Adipocyte (in vitro differentiated cells): ENCODE data around the gene ABCB1.
"Not testable (repeated sequence)": the region's sequence is repeated elsewhere in the genome, so short reads cannot be mapped to it uniquely, and the experiment has no call there.

Experiments
- DNase-seq: peaks from one replicate; pipeline ENCODE4 v3.0.0-alpha.2; 2015; ENCODE audit warnings: low read depth
- H3K27me3 ChIP-seq: replicated peaks from 2 replicates; pipeline ENCODE4 v1.7.0; 2013; ENCODE audit warnings: mild to moderate bottlenecking, low read length, moderate library complexity; ENCODE audit not compliant: control insufficient read depth, insufficient read depth
- H3K36me3 ChIP-seq: 2 replicates; pipeline ENCODE4 v1.7.0; 2013; ENCODE audit warnings: low read length, mild to moderate bottlenecking, moderate library complexity; ENCODE audit not compliant: control insufficient read depth, insufficient read depth, severe bottlenecking
- H3K4me1 ChIP-seq: 2 replicates; pipeline ENCODE4 v1.7.0; 2013; ENCODE audit warnings: mild to moderate bottlenecking, low read length, moderate library complexity; ENCODE audit not compliant: control insufficient read depth, insufficient read depth
- H3K4me3 ChIP-seq: 2 replicates; pipeline ENCODE4 v1.7.0; 2013; ENCODE audit warnings: mild to moderate bottlenecking, low read length, moderate library complexity
- H3K9ac ChIP-seq: 2 replicates; pipeline ENCODE4 v1.7.0; 2013; ENCODE audit warnings: mild to moderate bottlenecking, low read length, moderate library complexity
- H3K9me3 ChIP-seq: 2 replicates; pipeline ENCODE4 v1.7.0; 2013; ENCODE audit warnings: mild to moderate bottlenecking, low read length, moderate library complexity; ENCODE audit not compliant: control insufficient read depth

ABCB1 gene

GRCh38 chr7:87574630-87575029 is 26.1 kb downstream of the ABCB1 start:
- no peak overlapping the region for H3K4me3 ChIP-seq
- H3K36me3 ChIP-seq = no peaks in the 10 kb centered on the region
- no peak overlapping the region for H3K9ac ChIP-seq
- no peaks in the 10 kb centered on the region for H3K27me3 ChIP-seq
- DNase-seq = peak; percentile 59
- no peaks in the 10 kb centered on the region for H3K4me1 ChIP-seq
- H3K9me3 ChIP-seq = no peaks in the 10 kb centered on the region

GRCh38 chr7:87572513-87572912 is 28.2 kb downstream of the ABCB1 start:
- H3K4me1 ChIP-seq, H3K9me3 ChIP-seq, H3K27me3 ChIP-seq, DNase-seq, H3K36me3 ChIP-seq, H3K9ac ChIP-seq, H3K4me3 ChIP-seq: not testable (repeated sequence)

- Histone ChIP-seq H3K9me3 (no peaks in the 10 kb centered on the region), H3K27me3 (no peaks in the 10 kb centered on the region)
- peak; percentile 62 for DNase-seq
Observed at GRCh38 chr7:87570178-87570577, 30.5 kb downstream of the ABCB1 start.

GRCh38 chr7:87567052-87567451 is 33.6 kb downstream of the ABCB1 start:
- Histone ChIP-seq H3K9me3 (no peaks in the 10 kb centered on the region), H3K36me3 (no peaks in the 10 kb centered on the region), H3K4me1 (no peaks in the 10 kb centered on the region), H3K9ac (no peak overlapping the region), H3K27me3 (no peaks in the 10 kb centered on the region), H3K4me3 (no peak overlapping the region)
- no peak for DNase-seq

More at GRCh38 chr7:87570178-87570577, 30.5 kb downstream of the ABCB1 start:
- H3K4me3 ChIP-seq = no peak overlapping the region
- H3K4me1 ChIP-seq = no peaks in the 10 kb centered on the region
- no peaks in the 10 kb centered on the region for H3K36me3 ChIP-seq
- no peak overlapping the region for H3K9ac ChIP-seq

- H3K9ac ChIP-seq = no peak overlapping the region
- H3K27me3 ChIP-seq = no peaks in the 10 kb centered on the region
- no peak overlapping the region for H3K4me3 ChIP-seq
- no peaks in the 10 kb centered on the region for H3K9me3 ChIP-seq
- H3K4me1 ChIP-seq = no peaks in the 10 kb centered on the region
- H3K36me3 ChIP-seq = no peaks in the 10 kb centered on the region
- DNase-seq = peak; percentile 30
Observed at GRCh38 chr7:87566311-87566900, 34.3 kb downstream of the ABCB1 start.

- H3K4me3 ChIP-seq = no peak overlapping the region
- no peaks in the 10 kb centered on the region for H3K9me3 ChIP-seq
- no peaks in the 10 kb centered on the region for H3K27me3 ChIP-seq
- DNase-seq = no peak
- no peaks in the 10 kb centered on the region for H3K4me1 ChIP-seq
- no peaks in the 10 kb centered on the region for H3K36me3 ChIP-seq
- H3K9ac ChIP-seq = no peak overlapping the region
Observed at GRCh38 chr7:87565877-87566276, 34.8 kb downstream of the ABCB1 start.

GRCh38 chr7:87564296-87564963 is 36.3 kb downstream of the ABCB1 start:
- DNase-seq = peak; percentile 22
- Histone ChIP-seq H3K4me3 (no peak overlapping the region), H3K36me3 (no peaks in the 10 kb centered on the region), H3K4me1 (no peaks in the 10 kb centered on the region), H3K9me3 (no peaks in the 10 kb centered on the region), H3K9ac (no peak overlapping the region), H3K27me3 (no peaks in the 10 kb centered on the region)

- H3K9ac ChIP-seq = no peak overlapping the region
- H3K4me1 ChIP-seq = no peaks in the 10 kb centered on the region
- H3K9me3 ChIP-seq = no peaks in the 10 kb centered on the region
- no peak for DNase-seq
- H3K4me3 ChIP-seq = no peak overlapping the region
- no peaks in the 10 kb centered on the region for H3K27me3 ChIP-seq
- H3K36me3 ChIP-seq = no peaks in the 10 kb centered on the region
Observed at GRCh38 chr7:87561702-87562101, 39.0 kb downstream of the ABCB1 start.

GRCh38 chr7:87561102-87561501 is 39.6 kb downstream of the ABCB1 start:
- Histone ChIP-seq H3K9ac (no peak overlapping the region), H3K4me1 (no peaks in the 10 kb centered on the region), H3K27me3 (no peaks in the 10 kb centered on the region), H3K36me3 (no peaks in the 10 kb centered on the region), H3K4me3 (no peak overlapping the region), H3K9me3 (no peaks in the 10 kb centered on the region)
- DNase-seq = no peak

GRCh38 chr7:87552351-87552900 is 48.3 kb downstream of the ABCB1 start:
- Histone ChIP-seq H3K4me3 (no peak overlapping the region), H3K9me3 (no peaks in the 10 kb centered on the region), H3K9ac (no peak overlapping the region), H3K36me3 (no peaks in the 10 kb centered on the region), H3K27me3 (no peaks in the 10 kb centered on the region), H3K4me1 (no peaks in the 10 kb centered on the region)
- DNase-seq = no peak

GRCh38 chr7:87548123-87548919 is 52.4 kb downstream of the ABCB1 start:
- no peak for DNase-seq
- no peaks in the 10 kb centered on the region for H3K9me3 ChIP-seq
- no peaks in the 10 kb centered on the region for H3K4me1 ChIP-seq
- no peak overlapping the region for H3K9ac ChIP-seq
- no peaks in the 10 kb centered on the region for H3K27me3 ChIP-seq
- no peaks in the 10 kb centered on the region for H3K36me3 ChIP-seq
- no peak overlapping the region for H3K4me3 ChIP-seq
